ENCODE data around the gene ANGPTL5.
"Not testable (repeated sequence)": the region's sequence is repeated elsewhere in the genome, so short reads cannot be mapped to it uniquely, and the experiment has no call there.

Gene ANGPTL5

DNA sequence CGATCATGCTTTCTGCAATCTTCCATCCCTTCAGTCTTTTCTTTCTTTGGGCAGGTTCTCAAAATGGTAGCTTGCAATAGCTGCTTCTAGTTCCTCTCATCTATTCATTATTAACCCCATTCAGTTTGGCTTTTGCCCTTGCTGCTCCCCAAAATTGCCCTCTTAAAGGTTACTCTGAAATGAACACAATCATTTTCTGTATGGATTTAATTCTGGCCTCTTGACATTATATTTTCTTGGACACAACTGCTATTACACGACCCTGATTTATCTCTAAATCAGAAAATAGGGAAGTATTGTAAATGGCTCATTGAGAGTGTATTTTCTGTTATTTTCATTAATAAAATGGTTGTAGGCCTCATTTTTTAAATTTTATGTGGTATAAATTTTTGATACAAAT is at the start of gene ANGPTL5:
ANGPTL5 (minus strand) TSS at position 101 of the 400 bp plus-strand sequence. CDS start 8,613 bp downstream, outside the sequence.
- no peak for DNase-seq (ENCODE audit: low read depth in 2 of 3, low spot score in 2 of 3)

DNA sequence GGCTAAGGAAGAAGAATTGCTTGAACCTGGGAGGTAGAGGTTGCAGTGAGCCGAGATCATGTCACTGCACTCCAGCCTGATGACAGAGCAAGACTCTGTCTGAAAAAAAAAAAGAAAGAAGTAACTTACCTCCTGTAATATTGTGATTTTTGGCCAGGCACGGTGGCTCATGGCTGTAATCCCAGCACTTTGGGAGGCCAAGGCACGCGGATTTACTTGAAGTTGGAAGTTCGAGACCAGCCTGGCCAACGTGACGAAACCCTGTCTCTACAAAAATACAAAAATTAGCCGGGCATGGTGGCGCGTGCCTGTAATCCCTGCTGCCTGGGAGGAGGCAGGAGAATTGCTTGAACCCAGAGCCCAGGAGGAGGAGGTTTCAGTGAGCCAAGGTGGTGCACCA is 47.9 kb upstream of the ANGPTL5 start:
- DNase-seq (ENCODE audit: low read depth in 2 of 3, low spot score in 2 of 3) = not testable (repeated sequence)

DNA sequence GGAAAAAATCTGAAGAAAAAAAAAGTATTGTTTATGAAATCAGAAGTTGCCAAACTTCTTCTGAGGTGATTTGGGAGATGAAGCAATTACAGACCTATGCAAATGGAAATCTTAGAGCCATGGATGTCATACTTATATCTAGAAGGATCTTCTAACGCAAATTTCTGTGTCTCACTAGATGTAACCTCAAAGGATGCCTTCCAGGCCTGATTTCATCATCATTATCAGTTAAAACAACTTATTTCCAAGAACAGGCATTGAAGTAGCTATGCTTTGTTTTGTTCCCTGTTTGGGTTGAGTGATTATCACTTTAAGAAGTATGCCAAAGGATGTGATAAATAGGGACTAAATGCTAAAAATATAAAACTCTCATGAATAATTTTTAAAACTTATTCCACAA is 43.9 kb upstream of the ANGPTL5 start:
- no peak for DNase-seq (ENCODE audit: low read depth in 2 of 3, low spot score in 2 of 3)

DNA sequence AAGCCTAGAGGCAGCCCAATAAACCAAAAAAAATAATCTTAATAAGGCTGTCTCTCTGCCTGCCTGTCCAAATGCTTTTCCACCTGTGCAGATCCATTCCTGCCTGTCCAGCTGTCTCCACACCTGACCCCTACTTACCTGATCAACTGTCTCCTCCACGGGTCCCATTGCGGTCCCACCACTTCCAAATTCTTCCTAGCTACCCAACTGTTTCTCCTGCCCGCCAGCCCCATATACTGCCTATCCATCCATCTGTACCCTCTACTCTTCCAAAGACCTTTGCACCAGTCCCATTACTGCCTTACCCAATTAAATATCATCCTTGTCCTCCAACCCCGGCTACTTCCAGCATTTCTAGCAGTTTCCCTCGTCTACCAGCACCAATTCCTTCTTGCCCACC is 39.4 kb upstream of the ANGPTL5 start:
- DNase-seq (ENCODE audit: low read depth in 2 of 3, low spot score in 2 of 3) = no peak

DNA sequence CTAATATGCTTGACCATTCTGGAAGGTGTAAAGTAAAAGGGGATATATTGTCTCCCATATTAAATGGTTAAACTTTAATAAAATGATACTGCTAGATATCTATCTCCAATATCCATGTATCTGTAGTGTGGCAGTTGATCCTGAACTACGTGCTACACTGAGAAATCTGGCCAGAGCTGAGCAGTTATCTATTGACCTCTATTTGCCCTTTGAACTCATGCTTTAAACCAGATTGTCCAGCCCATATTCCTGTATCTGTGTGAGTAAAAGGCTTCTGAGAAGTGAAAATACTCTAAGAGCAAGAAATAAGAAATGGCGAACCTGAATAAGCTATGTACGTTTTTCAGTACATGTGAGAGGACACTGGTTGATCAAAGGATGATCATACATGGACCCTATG is 39.0 kb upstream of the ANGPTL5 start:
- DNase-seq (ENCODE audit: low read depth in 2 of 3, low spot score in 2 of 3) = no peak

DNA sequence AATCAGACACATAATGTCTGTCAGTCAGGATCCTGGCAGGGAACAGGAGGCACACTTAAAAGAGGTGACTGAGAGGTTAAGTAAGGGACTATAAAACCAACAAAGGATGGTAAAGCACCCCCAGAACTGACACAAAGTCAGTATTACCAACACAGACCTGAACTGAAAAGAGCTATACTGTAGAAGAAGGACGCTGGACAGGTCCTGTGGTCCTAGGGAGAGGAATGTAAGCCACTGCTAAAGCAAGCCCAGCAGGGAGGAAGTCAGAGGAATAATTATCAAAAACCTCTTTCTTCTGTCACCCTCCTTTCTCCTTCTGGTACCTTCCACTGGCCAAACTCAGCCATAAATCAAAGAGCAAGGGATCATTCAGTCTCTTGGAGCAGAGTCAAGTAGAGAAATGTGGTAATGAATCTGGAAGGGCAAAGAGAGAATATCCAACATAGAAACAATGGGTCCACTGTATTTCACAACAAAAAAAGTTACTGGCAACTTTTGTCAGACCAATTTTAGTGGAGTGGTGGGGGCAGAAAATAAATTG is 33.4 kb upstream of the ANGPTL5 start:
- DNase-seq (ENCODE audit: low read depth in 2 of 3, low spot score in 2 of 3) = no peak

DNA sequence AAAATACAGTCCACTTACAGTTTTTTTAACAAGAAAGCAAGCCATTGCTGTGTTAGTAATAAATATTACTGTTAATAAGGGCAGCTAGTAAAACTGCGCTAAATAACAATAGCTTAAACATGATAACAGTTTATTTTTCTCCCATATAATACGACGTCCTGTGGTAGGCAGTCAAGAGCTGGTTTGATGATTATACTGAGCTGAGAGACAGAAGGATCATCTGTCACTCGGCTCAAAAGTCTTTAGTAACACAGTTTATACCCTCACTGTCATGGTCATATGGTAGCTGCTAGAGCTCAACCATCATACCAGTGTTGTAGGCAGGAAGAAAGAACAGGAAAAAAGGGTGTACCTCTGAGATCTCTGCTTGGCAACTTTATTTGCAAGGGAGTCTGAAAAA is 29.1 kb upstream of the ANGPTL5 start:
- no peak for DNase-seq (ENCODE audit: low read depth in 2 of 3, low spot score in 2 of 3)

DNA sequence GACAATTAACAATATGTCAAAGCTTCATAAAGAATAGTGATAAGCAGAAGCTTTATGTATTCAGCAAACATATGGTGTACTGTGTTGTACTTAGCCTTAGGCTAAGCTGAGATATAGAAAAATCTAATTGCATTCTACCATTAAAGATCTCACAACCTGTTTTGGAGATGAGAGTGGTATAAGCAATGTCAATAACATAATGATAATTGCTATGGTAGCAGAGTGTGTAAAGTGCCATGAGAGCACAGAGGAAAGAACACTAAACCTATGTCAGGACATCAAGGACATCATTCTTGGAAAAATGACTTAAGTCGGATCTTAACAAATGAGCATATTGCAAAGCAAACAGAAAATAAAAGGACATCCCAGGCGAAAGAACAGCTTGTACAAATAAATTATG is 28.6 kb upstream of the ANGPTL5 start:
- no peak for DNase-seq (ENCODE audit: low read depth in 2 of 3, low spot score in 2 of 3)

DNA sequence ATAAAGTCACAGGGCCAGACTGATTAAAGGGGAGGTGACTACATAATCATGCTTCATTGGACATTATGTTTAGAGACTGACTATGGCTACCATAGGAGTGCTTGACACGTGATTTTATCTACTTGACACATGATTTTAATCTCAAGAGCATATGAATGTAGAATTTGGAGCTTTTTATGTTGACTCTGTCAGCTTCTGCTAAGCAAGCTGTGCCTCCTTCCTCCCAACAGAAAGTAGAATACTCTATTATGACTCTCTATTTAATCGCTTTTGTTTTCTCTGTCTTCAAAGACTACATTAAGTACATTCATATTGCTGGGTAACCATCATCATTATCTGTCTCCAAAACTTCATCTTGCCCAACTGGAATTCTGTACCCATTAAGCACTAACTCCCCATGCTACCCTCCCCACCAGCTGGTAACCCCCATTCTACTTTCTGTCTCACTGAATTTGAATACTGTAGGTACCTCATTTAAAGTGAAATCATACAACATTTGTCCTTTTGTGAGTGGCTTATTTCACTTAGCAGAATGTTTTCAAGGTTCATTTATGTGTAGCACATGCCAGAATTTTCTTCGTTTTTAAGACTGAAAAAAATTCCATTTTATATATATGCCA is 24.7 kb upstream of the ANGPTL5 start:
- DNase-seq (ENCODE audit: low read depth in 2 of 3, low spot score in 2 of 3) = no peak

DNA sequence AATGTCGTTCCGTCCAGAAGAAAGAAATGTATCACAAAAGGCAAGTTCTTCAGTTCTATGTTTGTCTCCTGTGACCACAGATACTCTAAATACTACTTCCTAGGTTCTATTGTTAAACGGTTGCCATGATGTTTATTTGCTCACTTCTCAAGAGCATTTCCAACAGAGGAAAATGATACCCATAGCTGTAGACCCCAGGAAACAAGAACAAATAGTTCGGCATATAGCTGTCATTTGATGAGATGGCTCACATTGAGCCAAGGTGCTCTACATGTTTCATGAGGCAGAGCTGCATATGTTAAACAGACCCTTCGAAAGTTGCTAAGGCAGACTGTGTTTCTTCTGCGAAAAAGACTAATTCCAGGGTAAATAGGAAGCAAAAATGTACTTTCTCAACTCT is 15.4 kb upstream of the ANGPTL5 start:
- DNase-seq (ENCODE audit: low read depth in 2 of 3, low spot score in 2 of 3) = no peak

DNA sequence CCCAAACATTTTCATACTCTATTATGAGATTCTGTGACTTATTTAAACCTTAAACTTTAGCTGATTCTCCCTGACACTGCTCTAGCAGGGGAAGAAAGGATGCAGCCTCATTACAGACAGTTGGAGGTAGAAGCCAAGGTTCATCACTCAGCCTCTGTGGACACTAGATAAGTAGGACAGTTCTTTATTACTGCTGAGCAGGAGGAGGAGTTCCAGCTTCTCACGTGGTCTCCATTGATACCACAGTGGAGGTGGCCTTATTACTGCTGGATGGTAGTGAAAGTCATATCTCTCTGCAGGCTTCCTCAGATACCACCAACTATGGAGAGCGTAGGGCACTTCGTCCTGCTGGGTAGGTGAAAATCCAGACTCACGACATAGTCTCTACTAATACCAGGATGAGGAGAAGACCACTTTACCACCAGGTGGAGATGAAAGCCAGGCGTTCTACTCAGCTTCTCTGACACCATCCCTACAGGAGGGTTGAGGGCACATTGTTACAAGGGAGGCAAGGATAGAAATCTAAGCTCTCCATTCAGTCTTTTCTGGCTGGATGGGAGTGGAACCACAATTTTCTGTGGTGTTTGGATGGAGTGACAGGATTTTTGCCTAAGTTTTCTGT is 13.1 kb upstream of the ANGPTL5 start:
- no peak for DNase-seq (ENCODE audit: low read depth in 2 of 3, low spot score in 2 of 3)

DNA sequence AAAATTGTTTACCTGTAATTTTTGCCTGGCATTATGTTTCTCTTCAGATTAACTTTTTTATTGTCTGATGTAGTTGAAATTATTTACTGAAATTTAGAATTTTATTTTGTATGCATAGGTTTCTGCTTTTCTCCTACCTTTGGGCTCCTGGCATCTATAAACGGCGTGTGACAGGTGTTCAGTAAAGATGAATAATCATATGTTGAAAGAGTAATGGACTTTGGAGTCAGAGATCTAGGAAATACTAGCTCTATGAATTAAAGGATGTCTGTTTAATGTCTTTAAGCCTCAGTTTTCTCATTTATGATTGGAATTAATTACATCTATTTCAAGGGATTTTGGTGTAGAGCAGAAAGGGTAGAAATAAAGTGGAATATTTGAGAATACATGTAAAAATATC is 7.2 kb upstream of the ANGPTL5 start:
- no peak for DNase-seq (ENCODE audit: low read depth in 2 of 3, low spot score in 2 of 3)

DNA sequence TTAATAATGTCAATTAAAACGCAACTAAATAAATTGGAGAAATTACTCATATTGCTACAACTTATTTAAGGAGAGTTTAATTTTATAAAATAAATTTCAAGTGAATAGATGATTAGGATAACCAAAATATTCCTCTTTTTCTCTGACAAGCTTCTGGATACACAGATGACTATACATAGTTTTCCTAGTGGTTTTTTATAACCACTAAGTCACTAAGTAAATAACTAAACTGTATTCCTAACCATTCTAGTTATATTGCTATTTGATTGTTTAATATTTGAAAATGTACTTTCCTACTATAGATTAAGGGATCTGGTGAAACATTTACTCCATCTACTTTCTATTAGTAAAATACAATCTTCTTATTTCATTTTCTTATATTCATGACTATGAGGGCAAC is 4.7 kb upstream of the ANGPTL5 start:
- no peak for DNase-seq (ENCODE audit: low read depth in 2 of 3, low spot score in 2 of 3)

DNA sequence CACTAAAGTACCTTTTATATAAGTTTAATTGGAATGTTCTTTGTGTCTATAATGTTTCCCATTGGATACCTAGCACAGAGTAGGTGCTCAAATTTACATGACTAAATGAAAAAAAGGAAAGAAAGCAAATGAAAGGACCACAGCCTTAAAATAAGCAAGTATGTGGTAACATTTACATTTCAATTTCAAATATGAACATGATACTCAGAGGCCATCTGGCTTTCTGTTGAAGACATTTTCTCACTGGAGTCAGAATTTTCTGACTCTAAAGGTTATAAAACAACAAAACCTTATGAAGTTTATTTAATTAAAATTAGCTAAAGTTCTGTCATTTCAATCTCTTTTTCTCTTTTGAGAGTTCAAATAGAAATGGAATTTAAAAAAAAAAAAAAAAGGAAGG is 904 bp upstream of the ANGPTL5 start:
- no peak for DNase-seq (ENCODE audit: low read depth in 2 of 3, low spot score in 2 of 3)

DNA sequence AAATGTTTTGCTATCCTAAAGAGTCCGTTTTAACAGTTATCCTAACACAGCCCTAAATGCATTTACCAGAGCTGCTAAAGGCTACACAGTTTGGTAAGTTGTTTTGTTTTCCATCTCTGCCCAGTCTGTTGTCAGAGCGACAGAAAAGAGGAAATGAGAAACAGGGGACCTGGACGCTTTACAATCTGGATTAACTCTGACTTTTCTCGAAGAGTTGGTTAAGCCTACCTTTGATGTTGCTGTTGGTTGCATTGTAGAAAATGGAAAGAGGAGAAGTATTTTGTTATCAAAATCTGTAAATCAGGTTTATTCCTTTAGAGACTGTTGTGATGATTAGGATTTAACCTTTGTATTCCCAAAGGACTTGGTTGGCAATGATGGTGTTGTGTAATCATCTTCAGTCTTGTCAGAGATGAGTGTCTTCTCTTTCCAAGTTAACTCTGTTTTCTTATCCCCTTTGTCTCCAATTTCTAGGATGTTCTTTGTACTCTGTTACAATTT is 481 bp downstream of the ANGPTL5 start:
- no peak for DNase-seq (ENCODE audit: low read depth in 2 of 3, low spot score in 2 of 3)

DNA sequence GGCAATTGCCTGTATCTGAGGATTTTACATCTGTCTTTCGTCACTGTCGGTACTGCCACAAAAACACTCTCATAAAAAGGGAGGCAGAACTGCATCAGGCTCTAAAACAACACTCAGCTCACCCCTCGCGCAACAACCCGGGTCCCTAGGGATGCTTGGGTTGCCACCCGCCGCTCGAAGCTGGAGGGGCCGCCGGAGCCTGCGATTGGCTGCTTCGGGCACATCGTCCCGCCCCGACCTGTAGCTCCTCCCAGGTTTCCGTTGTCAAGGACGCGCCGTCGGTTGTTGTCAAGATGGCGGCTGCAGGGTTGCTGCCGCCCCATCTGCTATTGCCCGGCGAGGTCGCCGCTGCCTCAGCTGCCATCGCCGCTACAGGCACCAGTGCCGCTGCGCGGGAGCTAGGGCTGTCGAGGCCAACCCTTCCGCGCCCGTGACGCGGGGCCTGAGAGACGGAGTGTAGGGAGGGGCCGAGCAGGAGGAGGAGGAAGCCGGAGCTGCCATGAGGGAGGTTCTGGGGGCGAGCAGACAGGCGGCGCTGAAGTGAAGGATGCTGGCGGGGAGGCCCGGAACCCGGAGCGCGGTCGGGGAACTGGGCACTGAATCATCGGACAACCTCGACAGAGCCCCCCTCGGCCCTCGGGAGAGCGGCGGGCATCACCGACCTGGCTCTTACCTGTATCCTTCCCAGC is 1.4 kb downstream of the ANGPTL5 start, which contains the start of gene CEP126:
CEP126 (plus strand) TSS at position 273 of the 689 bp plus-strand sequence; CDS start at position 548, 275 bp downstream.
- DNase-seq (ENCODE audit: low read depth in 2 of 3, low spot score in 2 of 3) = peak; percentile 79 to 91 (median 81)

DNA sequence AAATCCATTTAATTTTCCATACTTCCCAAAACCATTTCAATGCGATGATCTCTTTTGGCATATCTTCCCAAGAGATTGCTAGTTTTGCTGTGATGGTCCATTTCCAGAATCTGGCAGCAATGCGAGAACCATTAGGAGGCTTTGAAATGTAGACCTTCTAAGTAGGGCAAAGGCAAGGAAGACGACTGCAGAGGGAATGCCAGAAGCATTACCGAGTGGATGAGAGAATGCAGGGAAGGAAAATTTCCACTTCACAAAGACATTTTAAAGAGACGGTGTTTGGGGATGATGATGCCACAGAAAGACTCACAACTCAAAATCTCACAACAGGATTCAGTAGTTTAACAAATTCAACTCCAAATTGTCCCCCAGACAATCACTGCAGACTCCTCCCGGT is 2.0 kb downstream of the ANGPTL5 start:
- DNase-seq (ENCODE audit: low read depth in 2 of 3, low spot score in 2 of 3) = no peak

DNA sequence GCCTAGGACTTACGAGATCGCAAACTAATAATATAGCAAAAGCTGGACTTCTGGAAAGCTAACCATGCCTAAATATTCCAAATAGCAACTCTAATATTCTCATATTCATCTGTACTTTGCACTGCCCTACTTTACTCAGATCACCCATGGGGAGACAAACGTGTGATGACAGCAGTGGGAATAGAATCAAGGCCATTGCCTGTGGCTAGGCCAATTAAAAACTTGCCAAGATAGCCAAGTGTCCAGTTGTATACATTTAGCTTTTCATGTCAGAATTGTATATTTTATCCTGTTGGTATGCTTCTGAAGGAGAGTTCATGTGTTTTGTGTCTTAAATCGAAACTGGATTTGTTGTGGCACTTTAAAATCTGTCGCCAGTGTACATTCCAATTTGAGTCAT is 2.7 kb downstream of the ANGPTL5 start:
- no peak for DNase-seq (ENCODE audit: low read depth in 2 of 3, low spot score in 2 of 3)

DNA sequence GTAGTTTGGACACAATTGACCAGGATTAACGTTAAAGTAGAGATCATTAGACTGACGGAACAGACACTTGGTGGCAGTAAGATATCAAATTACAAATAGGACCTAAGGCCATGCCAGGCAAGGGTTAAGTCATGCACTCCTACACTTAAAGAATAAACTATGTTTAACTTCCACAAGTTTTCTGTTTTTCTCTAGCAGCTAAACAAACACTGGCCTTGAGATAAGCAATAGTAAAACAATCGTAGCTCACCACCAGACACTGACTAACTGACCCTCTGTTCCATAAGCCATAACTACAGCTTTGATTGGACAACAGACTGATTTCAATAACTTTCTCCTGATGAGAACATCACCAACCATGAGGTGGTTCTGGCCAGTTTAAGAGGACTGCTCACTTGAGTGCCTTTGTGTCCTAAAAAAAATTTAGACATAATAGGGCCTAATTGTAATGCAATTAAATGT is 3.5 kb downstream of the ANGPTL5 start:
- no peak for DNase-seq (ENCODE audit: low read depth in 2 of 3, low spot score in 2 of 3)

DNA sequence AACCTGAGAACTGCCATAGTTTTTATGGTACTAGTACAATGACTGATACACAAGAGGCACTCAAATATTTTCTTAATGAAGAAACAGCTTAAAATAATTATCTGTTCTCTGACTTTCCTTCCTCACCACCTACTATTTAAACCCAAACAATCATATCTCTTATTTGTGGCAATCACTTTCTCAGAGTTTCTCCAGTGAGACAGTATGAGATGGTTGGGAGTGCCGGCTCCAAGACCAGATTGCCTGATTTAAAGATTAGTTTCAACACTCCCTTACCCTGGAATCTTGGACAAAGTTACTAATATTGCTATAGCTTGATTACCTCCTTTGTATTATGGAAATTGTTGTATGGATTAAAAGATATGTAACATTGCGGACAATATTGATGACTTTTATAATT is 7.2 kb downstream of the ANGPTL5 start:
- no peak for DNase-seq (ENCODE audit: low read depth in 2 of 3, low spot score in 2 of 3)

DNA sequence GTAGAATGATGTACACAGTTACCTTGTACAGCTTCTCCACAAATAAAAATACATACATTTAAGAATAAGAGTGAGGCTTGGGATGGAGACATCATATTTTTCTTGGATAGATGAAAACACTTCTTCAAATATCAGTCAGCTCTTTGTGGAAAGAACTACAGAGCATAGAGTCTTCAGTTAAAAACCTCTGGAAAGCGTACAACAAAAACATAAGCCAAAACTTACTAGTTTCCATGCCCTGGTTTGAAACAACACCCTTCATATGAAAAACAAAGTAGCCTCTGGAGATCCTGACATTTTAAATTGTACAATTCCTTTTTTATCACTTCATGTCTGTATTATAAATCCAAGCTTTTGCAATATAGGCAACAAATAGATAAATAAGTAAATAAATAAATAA is 8.5 kb downstream of the ANGPTL5 start:
- no peak for DNase-seq (ENCODE audit: low read depth in 2 of 3, low spot score in 2 of 3)

DNA sequence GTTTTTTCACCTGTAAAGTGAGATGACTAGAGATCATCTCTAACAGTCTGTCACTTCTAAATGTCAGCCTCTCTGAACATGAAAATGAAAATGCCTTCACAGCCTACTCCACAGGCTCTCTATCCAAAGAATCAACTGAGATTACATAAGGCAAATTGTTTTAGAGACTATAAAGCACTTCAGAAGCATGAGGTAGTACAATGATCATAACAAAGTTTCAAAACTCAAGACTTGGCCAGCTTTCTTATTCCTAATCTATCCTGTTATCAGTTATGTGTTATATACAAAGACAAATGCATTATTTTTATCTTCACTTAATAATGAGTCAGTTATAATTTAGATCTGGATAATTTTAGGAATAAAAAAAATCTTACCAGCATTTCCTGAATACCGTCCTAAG is 21.8 kb downstream of the ANGPTL5 start:
- DNase-seq (ENCODE audit: low read depth in 2 of 3, low spot score in 2 of 3) = no peak

Data from activated CD8-positive, alpha-beta memory T cell treated with anti-CD3 and anti-CD28 coated beads for 48 hours (primary cell).